MM.1S (cell line): Measurements from ENCODE around the gene ANKRD10.

Source experiments
- DNase-seq: peaks from one replicate; pipeline ENCODE4 v3.0.0-alpha.2; 2015
- H2AFZ ChIP-seq: fragments of 300-600 bp; sonication (generic); 2 replicates; pipeline ENCODE4 v1.6.0; 2016; ENCODE audit warnings: antibody characterized with exemption, low read length
- H3F3A ChIP-seq: fragments of 300-600 bp; sonication (generic); 2 replicates; pipeline ENCODE4 v1.6.1; 2016; ENCODE audit warnings: mild to moderate bottlenecking, antibody characterized with exemption, low read length, moderate library complexity, mixed read lengths; ENCODE audit not compliant: insufficient read depth
- H3K27ac ChIP-seq: fragments of 300-600 bp; sonication (generic); 2 replicates; pipeline ENCODE4 v1.5.1; 2016; ENCODE audit warnings: mild to moderate bottlenecking, low read length
- H3K27me3 ChIP-seq: fragments of 300-600 bp; sonication (generic); replicated peaks from 2 replicates; pipeline ENCODE4 v1.6.0; 2016; ENCODE audit warnings: low read length; ENCODE audit not compliant: insufficient read depth
- H3K36me3 ChIP-seq: fragments of 300-600 bp; sonication (generic); replicated peaks from 2 replicates; pipeline ENCODE4 v1.6.1; 2016; ENCODE audit warnings: mild to moderate bottlenecking, low read length, mixed read lengths; ENCODE audit not compliant: insufficient read depth
- H3K4me1 ChIP-seq: fragments of 300-600 bp; sonication (generic); 2 replicates; pipeline ENCODE4 v1.6.1; 2016; ENCODE audit warnings: low read length, mixed read lengths
- H3K4me2 ChIP-seq: fragments of 300-600 bp; sonication (generic); 2 replicates; pipeline ENCODE4 v1.6.0; 2016; ENCODE audit warnings: low read depth, low read length
- H3K4me3 ChIP-seq: fragments of 300-600 bp; sonication (generic); 2 replicates; pipeline ENCODE4 v1.5.1; 2016; ENCODE audit warnings: low read length, mixed read lengths
- H3K79me2 ChIP-seq: fragments of 300-600 bp; sonication (generic); 2 replicates; pipeline ENCODE4 v1.6.1; 2016; ENCODE audit warnings: mixed run types, low read length, mixed read lengths
- H3K9ac ChIP-seq: fragments of 300-600 bp; sonication (generic); 2 replicates; pipeline ENCODE4 v1.6.1; 2016; ENCODE audit warnings: low read length, mixed read lengths
- H3K9me2 ChIP-seq: fragments of 300-600 bp; sonication (generic); replicated peaks from 2 replicates; pipeline ENCODE4 v1.6.1; 2016; ENCODE audit warnings: mild to moderate bottlenecking, low read length, mixed read lengths; ENCODE audit not compliant: insufficient read depth
- H3K9me3 ChIP-seq: fragments of 300-600 bp; sonication (generic); replicated peaks from 2 replicates; pipeline ENCODE4 v1.6.1; 2016; ENCODE audit warnings: mild to moderate bottlenecking, low read length, mixed read lengths; ENCODE audit not compliant: insufficient read depth
- H4K20me1 ChIP-seq: fragments of 300-600 bp; sonication (generic); 2 replicates; pipeline ENCODE4 v1.6.1; 2016; ENCODE audit warnings: mild to moderate bottlenecking, low read length, moderate library complexity, mixed read lengths; ENCODE audit not compliant: insufficient read depth
- CTCF ChIP-seq: fragments of 300-600 bp; sonication (generic); IDR thresholded peaks from 2 replicates; pipeline ENCODE4 v1.5.1; 2016; ENCODE audit warnings: antibody characterized with exemption, low read length, mixed read lengths
- EZH2 ChIP-seq: fragments of 300-600 bp; sonication (generic); optimal IDR thresholded peaks from 2 replicates; pipeline ENCODE3; 2017; ENCODE audit warnings: low read depth, mild to moderate bottlenecking, antibody characterized with exemption, low read length, mixed read lengths
- EZH2phosphoT487 ChIP-seq: fragments of 300-600 bp; sonication (generic); IDR thresholded peaks from 2 replicates; pipeline ENCODE4 v1.6.1; 2018; ENCODE audit warnings: antibody characterized with exemption, low read length

ANKRD10 gene

GRCh38 chr13:110890279-110891165 lies 24.3 kb downstream of the ANKRD10 start:
- Histone ChIP-seq H3K4me2 (no peak overlapping the region), H3K9me3 (no peaks in the 10 kb centered on the region), H3F3A (no peaks in the 10 kb centered on the region), H2AFZ (no peak overlapping the region), H3K9me2 (no peaks in the 10 kb centered on the region), H3K4me1 (no peaks in the 10 kb centered on the region), H3K79me2 (0 out of 2 replicates have a peak, but pooled peaks cover under 1% of the 10 kb centered on the region), H4K20me1 (no peaks in the 10 kb centered on the region), H3K27ac (no peak overlapping the region), H3K36me3 (0 out of 2 replicates have a peak, but pooled peaks cover 10% of the 10 kb centered on the region), H3K4me3 (no peak overlapping the region), H3K27me3 (no peaks in the 10 kb centered on the region), H3K9ac (no peak overlapping the region)
- TF ChIP-seq CTCF (no peak), EZH2phosphoT487 (no peak), EZH2 (no peak)
- DNase-seq, result no peak

- Histone ChIP-seq H4K20me1 (no peaks in the 10 kb centered on the region), H3K4me3 (no peak overlapping the region), H3K79me2 (no peaks in the 10 kb centered on the region), H3K27ac (no peak overlapping the region), H3K9ac (no peak overlapping the region), H2AFZ (no peak overlapping the region), H3K9me3 (no peaks in the 10 kb centered on the region), H3K9me2 (no peaks in the 10 kb centered on the region), H3K4me2 (no peak overlapping the region), H3F3A (no peaks in the 10 kb centered on the region), H3K27me3 (no peaks in the 10 kb centered on the region), H3K4me1 (no peaks in the 10 kb centered on the region), H3K36me3 (0 out of 2 replicates have a peak, but pooled peaks cover 5% of the 10 kb centered on the region)
- no peak for DNase-seq
- TF ChIP-seq CTCF (no peak), EZH2phosphoT487 (no peak), EZH2 (no peak)
Measured at GRCh38 chr13:110888390-110888789, 26.5 kb downstream of the ANKRD10 start.

- Histone ChIP-seq H3F3A (no peaks in the 10 kb centered on the region), H3K27me3 (no peaks in the 10 kb centered on the region), H3K36me3 (no peaks in the 10 kb centered on the region), H3K79me2 (no peaks in the 10 kb centered on the region), H2AFZ (no peak overlapping the region), H3K27ac (no peak overlapping the region), H3K4me1 (no peaks in the 10 kb centered on the region), H4K20me1 (no peaks in the 10 kb centered on the region), H3K9me3 (no peaks in the 10 kb centered on the region), H3K4me3 (no peak overlapping the region), H3K9ac (no peak overlapping the region), H3K9me2 (no peaks in the 10 kb centered on the region), H3K4me2 (no peak overlapping the region)
- DNase-seq, result no peak
- TF ChIP-seq EZH2, result no peak
- TF ChIP-seq CTCF, result no peak
- TF ChIP-seq EZH2phosphoT487, result no peak
Measured at GRCh38 chr13:110887597-110888333, 27.1 kb downstream of the ANKRD10 start.
